Ascending aorta (tissue), 2 donors: ENCODE data around the gene ZCCHC14. TPM values are rescaled to one million over a fixed set of nuclear protein-coding genes. Genes with fewer than 3 reads are reported as not detected.
"Not testable (repeated sequence)": the region's sequence is repeated elsewhere in the genome, so short reads cannot be mapped to it uniquely, and the experiment has no call there.

Experiments
- DNase-seq, 2 donors: peaks; one replicate each; pipeline ENCODE4 v3.0.0-alpha.2; 2019; ENCODE audit warnings: low spot score in 2 of 2
- H3K27ac ChIP-seq, 2 donors: fragments of 200-600 bp; sonication (generic); one replicate each; pipeline ENCODE4 v1.5.1; 2016 to 2017; ENCODE audit warnings: mild to moderate bottlenecking in 1 of 2
- H3K27me3 ChIP-seq: fragments of 200-600 bp; sonication (generic); one replicate; pipeline ENCODE4 v1.5.1; 2017
- H3K36me3 ChIP-seq, 2 donors: fragments of 200-600 bp; sonication (generic); one replicate each; pipeline ENCODE4 v1.5.1; 2016
- H3K4me1 ChIP-seq, 2 donors: fragments of 200-600 bp; sonication (generic); one replicate each; pipeline ENCODE4 v1.5.1; 2016 to 2017; ENCODE audit warnings: mild to moderate bottlenecking in 1 of 2
- H3K4me3 ChIP-seq, 2 donors: fragments of 200-600 bp; sonication (generic); one replicate each; pipeline ENCODE4 v1.5.1; 2016 to 2017; ENCODE audit warnings: mild to moderate bottlenecking in 1 of 2
- H3K9me3 ChIP-seq, 2 donors: fragments of 200-600 bp; sonication (generic); one replicate each; pipeline ENCODE4 v1.5.1; 2016
- CTCF ChIP-seq, 3 experiments: fragments of 200-600 bp in 2 of 3; fragments of 450-650 bp in 1 of 3; sonication (generic) in 2 of 3; IDR thresholded peaks; one replicate each; pipeline ENCODE4 v1.5.1; 2016 to 2019; ENCODE audit warnings: antibody characterized with exemption in 3 of 3, mild to moderate bottlenecking in 1 of 3, moderate library complexity in 1 of 3
- intact Hi-C: fragments of 100-400 bp; cut with DNase I; formaldehyde crosslinking; loops from one replicate; pipeline ENCODE4 v1.15.1; 2023
- total RNA-seq: library from RNA; depleted of rRNA; stranded (reverse); fragments of >200 nt; gene quantifications from one replicate; pipeline ENCODE4 v1.1.0, GENCODE V29; 2016

ZCCHC14 gene
- total RNA-seq, 1 donor from 2014 or later = 131 TPM

- Histone ChIP-seq H3K27ac (peak overlapping the region; percentile 95 to 99), H3K4me3 (peak overlapping the region; percentile 39 to 52), H3K4me1 (peaks cover 9 to 26% of the 10 kb centered on the region in 2 donors)
- not testable (repeated sequence) for H3K9me3 ChIP-seq, H3K27me3 ChIP-seq, H3K36me3 ChIP-seq
- DNase-seq = peak; percentile 19 to 92
- intact Hi-C loops = loop anchor here (1.0 to 2.0 kb wide), 4 partner anchors 25 to 62 kb away; partner anchors contain the start of gene ZCCHC14
These were observed 25.7 kb upstream of the ZCCHC14 start for GRCh38 chr16:87518430-87519051.

DNA sequence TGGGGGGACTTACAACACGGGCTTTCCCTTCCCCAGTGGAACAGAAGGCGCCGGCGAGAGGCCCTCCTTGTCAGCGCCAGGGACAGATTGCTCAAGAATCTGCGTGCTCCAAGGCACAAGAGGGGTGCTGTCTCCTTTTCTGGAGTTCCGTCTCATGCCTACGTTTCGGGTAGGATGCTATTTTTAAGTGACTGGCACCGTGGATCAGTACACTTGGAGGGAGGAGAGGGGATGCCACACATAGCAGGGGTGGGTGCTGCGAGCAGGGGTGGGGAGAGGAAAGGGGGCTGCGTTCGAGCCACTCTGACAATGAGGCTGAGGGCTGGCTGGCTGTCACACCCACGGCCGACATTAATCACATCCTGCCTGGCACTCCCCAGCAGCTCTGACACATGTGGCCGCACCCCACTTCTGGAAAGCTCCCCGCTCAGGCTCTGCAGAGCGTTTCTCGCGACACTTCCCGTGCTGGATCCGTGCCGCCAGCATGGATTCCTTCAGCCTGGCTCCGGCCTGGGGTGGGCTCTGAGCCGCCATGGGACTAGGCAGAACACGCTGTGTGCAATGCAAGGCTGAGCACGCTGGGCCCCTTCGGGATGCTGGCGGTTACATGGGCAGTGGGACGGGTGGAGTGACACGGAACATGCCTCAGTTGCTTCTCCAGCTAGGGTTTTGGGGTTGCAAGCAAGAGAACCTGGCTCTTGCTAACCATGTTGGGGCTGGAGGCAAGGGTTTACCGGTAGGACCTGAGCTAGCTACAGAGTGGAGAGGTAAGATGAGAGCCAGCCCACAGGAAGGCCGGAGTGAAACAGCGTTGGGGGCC is 25.0 kb upstream of the ZCCHC14 start:
- Histone ChIP-seq H3K4me1 (peaks cover 9 to 26% of the 10 kb centered on the region in 2 donors), H3K4me3 (peak overlapping the region; percentile 39 to 52), H3K27ac (peak overlapping the region; percentile 95 to 99)
- intact Hi-C loops = loop anchor here (1.0 to 2.0 kb wide), 5 partner anchors 23 to 63 kb away; partner anchors contain the start of gene ZCCHC14
- not testable (repeated sequence) for H3K9me3 ChIP-seq, H3K27me3 ChIP-seq, H3K36me3 ChIP-seq
- DNase-seq = peak; percentile 21 to 91

- H3K27me3 ChIP-seq = no peaks in the 10 kb centered on the region
- peaks cover 9 to 26% of the 10 kb centered on the region in 2 donors for H3K4me1 ChIP-seq
- H3K36me3 ChIP-seq = no peaks in the 10 kb centered on the region
- DNase-seq = no peak
- H3K4me3 ChIP-seq = no peak overlapping the region
- H3K27ac ChIP-seq = peak overlapping the region; percentile 95 to 99
- H3K9me3 ChIP-seq = no peaks in the 10 kb centered on the region
- no peak for TF ChIP-seq CTCF (IDR thresholded peaks at IDR 0.05)
- intact Hi-C loops = no loop called here
These were observed 23.5 kb upstream of the ZCCHC14 start for GRCh38 chr16:87516361-87516760.

DNA sequence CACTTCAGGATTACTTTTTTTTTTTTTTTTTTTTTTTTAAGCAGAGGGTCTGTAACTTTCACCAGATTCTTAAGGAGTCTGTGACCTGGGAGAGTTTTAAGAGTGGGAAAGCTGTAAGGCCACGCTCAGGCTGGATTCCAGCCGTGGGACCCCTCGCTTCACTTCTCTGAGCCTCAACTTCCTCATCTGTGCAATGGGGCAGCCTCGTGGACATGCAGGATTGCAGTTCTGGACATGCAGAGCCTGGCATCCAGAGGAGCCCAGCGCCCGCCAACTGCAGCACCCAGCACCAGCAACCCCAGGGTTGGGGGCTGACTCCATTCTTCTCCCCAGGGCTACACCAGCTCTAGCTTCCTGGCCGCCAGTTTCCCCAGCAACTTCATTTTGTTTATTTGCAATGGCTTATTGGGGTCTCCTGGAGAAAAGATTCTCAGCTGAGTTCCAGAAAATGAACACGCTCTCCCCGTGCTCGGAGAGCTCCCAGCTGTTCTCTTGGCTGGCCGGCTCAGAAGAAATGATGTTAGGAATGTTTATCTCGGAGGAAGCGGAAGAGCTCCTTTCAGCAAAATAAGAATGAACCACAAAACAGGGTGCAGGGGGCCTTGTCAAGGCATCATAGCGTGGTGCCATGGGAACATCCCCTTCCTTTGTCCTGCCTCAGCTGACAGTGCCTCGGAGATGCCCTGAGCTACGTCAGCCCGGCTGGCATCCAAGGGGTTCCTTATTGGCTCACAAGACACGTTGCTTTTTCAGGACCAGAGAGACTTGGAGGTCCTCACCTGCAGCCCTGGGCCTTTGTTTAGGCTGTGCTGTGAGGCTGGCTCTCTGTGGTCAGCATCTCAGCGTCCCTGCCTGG is 22.9 kb upstream of the ZCCHC14 start:
- H3K36me3 ChIP-seq = no peaks in the 10 kb centered on the region
- no peaks in the 10 kb centered on the region for H3K27me3 ChIP-seq
- H3K9me3 ChIP-seq = no peaks in the 10 kb centered on the region
- no peak for DNase-seq
- no peak for TF ChIP-seq CTCF (IDR thresholded peaks at IDR 0.05)
- peak overlapping the region; percentile 95 to 99 for H3K27ac ChIP-seq
- peaks cover 9 to 26% of the 10 kb centered on the region in 2 donors for H3K4me1 ChIP-seq
- no peak overlapping the region for H3K4me3 ChIP-seq
- intact Hi-C loops = no loop called here

DNA sequence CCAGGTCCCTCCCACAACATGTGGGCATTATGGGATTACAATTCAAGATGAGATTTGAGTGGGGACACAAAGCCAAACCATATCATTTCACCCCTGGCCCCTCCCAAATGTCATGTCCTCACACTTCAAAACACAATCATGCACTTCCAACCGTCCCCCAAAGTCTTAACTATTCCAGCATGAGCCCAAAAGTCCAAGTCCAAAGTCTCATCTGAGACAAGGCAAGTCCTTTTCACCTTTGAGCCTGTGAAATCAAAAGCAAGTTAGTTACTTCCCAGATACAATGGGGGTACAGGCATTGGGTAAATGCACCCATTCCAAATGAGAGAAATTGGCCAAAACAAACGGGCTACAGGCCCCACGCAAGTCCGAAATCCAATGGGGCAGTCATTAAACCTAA is 17.0 kb upstream of the ZCCHC14 start:
- intact Hi-C loops, H3K4me1 ChIP-seq, DNase-seq, H3K27me3 ChIP-seq, H3K9me3 ChIP-seq, H3K36me3 ChIP-seq, H3K4me3 ChIP-seq, H3K27ac ChIP-seq: not testable (repeated sequence)

GRCh38 chr16:87507351-87508069 is 14.7 kb upstream of the ZCCHC14 start:
- TF ChIP-seq CTCF (IDR thresholded peaks at IDR 0.05) = no peak
- no peaks in the 10 kb centered on the region for H3K9me3 ChIP-seq
- H3K36me3 ChIP-seq = no peaks in the 10 kb centered on the region
- H3K27ac ChIP-seq = no peak overlapping the region
- no peak for DNase-seq
- H3K4me1 ChIP-seq = no peaks in the 10 kb centered on the region
- no peaks in the 10 kb centered on the region for H3K27me3 ChIP-seq
- no peak overlapping the region for H3K4me3 ChIP-seq
- intact Hi-C loops = no loop called here
